AG10803 (cell line): ENCODE data around the gene ALK.

Experiments used
- DNase-seq: peaks from one replicate; pipeline ENCODE4 v3.0.0; 2010; ENCODE audit warnings: low read depth
- H3K4me3 ChIP-seq: 2 replicates; pipeline ENCODE4 v1.5.1; 2011; ENCODE audit warnings: mild to moderate bottlenecking, low read length, control low read depth
- TF ChIP-seq, protein P1 (sequence below): conservative IDR thresholded peaks from 2 replicates; pipeline ENCODE4 v1.5.1; 2011; ENCODE audit warnings: mild to moderate bottlenecking, low read length, control low read depth, inconsistent platforms

ALK gene

DNA sequence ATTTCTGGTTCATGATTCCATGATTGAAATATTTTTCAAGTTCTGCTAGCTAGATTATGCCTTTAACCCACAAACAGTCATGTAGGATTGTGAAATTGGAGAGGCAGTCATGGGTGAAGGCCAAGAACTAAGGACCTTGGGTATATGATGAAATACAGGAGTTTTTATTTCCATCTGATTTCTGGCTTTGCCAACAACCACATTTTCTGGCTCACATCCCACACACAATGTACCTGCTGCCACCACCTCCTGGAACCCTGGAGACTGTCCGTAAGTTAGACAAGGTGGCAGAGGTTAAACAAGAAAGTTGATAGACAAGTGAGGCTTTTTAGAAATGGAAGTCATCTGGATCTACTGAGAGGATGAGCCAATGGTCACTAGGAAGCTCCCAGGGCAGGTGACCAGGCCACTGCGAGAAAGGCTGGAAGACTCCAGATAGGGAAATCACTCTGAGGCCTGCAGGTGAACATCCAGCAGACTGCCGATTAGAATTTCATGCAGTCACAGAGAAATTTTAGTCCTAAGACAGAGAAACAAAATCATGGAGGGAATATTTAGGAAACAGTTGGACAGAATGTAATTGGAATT, 402.0 kb downstream of the ALK start:
- peak; percentile 87 for DNase-seq
- H3K4me3 ChIP-seq, result no peak overlapping the region
- TF ChIP-seq, protein P1, sequence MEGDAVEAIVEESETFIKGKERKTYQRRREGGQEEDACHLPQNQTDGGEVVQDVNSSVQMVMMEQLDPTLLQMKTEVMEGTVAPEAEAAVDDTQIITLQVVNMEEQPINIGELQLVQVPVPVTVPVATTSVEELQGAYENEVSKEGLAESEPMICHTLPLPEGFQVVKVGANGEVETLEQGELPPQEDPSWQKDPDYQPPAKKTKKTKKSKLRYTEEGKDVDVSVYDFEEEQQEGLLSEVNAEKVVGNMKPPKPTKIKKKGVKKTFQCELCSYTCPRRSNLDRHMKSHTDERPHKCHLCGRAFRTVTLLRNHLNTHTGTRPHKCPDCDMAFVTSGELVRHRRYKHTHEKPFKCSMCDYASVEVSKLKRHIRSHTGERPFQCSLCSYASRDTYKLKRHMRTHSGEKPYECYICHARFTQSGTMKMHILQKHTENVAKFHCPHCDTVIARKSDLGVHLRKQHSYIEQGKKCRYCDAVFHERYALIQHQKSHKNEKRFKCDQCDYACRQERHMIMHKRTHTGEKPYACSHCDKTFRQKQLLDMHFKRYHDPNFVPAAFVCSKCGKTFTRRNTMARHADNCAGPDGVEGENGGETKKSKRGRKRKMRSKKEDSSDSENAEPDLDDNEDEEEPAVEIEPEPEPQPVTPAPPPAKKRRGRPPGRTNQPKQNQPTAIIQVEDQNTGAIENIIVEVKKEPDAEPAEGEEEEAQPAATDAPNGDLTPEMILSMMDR, result no peak

DNA sequence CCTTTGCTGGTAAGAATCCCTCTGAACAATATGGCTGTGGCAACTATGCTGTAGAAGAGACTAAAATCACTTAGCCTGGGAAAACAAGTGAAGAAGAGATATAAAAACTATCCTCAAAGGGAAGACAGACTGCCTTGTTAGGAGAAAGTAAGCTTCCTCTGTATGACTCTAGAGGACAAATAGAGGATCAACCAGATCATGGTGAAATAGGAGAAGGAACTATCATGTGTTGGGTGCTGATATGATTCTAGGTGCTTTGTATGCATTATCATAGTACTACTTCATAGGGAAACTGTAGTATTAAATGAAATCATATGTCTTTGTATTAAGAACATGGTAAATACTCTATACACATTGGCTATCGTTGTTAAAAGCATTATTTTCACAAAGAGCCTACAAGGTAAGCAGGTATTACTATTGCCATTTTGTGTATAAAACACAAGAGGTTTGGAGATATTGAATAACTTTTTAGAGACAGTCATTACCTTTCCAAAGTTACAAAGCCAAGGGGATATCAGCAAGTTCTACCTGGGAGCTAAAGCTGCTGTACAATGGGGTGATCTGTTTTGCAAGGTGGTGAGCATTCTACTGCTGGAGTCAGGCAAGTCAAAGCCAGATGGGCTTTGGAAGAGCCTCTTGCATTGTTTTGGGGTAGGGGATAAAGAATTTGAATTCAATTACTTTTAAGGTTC, 402.6 kb downstream of the ALK start:
- TF ChIP-seq, protein P1, result no peak
- H3K4me3 ChIP-seq, result no peak overlapping the region
- no peak for DNase-seq

DNA sequence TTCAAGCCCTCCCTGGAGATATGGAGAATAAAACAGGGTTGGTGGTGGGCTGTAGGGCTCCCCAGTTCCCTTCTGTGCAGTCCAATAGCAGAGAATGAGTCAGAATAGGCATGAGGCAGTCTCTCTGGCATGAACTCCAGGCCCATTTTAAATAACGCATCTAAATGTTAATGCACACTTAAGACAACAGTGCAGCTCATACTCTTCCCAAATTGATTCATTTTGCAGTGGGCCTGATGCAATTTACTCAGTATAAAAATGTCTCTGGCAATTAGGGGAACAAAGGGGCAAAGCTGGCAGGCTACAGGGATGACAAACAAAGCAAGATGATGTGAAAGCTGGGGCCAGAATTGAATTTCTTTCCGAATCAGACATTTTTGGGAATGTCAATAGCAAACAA, 403.4 kb downstream of the ALK start:
- peak; percentile 29 for DNase-seq
- no peak overlapping the region for H3K4me3 ChIP-seq
- TF ChIP-seq, protein P1, result no peak

DNA sequence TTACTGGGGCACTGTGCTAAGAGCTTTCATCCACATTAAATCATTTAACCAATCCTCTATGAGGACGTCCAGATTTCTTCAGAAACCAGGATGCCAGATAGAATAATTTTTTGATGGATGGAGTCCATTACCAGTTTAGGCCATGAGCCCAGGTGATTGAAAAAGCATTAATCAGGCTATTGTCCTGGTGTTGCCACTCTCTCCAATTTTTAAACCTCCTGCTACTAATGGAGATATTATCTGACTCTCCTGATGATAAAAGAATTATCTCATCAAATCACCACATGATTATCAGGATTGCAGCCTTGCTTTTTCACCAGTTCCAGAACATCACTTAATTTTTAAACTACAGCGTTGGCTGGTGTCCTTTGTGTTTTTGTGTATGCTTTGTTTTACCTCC, 404.0 kb downstream of the ALK start:
- H3K4me3 ChIP-seq, result no peak overlapping the region
- DNase-seq, result no peak
- TF ChIP-seq, protein P1, result no peak

DNA sequence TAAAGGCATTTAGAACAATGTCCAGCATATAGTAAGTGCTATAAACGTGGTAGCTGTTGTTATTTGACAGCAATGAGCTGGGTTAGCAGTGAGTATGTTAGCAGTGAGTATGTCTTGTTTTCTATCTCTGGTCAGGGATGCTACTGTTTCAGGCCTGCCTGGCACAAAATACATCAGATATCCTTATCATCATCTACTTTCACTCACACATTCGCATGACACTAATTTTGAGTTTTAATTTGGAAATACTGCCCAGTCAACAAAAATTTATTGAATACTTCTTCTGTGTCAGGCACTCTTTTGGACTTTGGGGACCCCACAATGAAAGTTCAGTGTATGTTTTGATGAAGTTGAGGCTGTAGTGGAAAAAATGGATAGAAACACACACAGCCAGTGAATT, 404.6 kb downstream of the ALK start:
- no peak for DNase-seq
- no peak overlapping the region for H3K4me3 ChIP-seq
- TF ChIP-seq, protein P1, result no peak

DNA sequence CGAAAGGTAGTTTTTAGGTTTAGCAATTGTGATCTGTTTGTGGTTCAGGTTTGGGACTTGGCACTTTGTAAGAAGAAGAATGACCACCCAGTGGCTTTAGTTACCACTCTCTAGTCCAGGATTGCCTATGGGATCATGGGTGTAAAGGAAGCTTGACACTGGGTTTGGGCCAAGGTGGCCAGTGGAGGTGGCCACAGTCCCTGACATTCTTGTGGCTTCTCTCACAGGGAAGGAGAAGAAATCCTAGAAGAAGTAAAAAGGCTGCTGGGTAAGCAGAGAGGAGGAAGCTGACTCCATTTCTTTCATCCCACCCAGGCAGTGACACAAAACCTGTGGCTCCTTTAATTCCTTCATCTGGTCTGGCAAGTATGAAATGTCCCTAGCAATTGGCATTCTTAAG, 411.5 kb downstream of the ALK start:
- TF ChIP-seq, protein P1, result no peak
- no peak for DNase-seq
- H3K4me3 ChIP-seq, result no peak overlapping the region

DNA sequence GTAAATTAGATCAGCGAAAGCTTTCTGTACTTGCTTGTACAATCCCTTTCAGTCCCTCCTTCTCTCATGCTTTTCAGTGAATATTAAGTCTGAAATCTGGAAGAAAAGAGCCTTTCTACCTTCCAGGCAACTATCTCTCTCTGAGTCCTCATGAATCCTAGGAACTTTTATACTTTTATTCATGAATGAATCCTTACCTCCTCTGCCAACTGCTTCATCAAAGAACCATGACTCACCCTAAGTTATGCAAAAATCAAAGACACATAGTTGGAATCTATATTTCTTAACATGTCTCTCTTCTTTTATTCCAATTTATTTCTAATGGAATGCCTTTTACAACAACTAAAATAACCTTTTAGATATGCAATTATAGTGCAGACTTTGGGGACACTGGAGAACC, 412.0 kb downstream of the ALK start:
- TF ChIP-seq, protein P1, result no peak
- H3K4me3 ChIP-seq, result no peak overlapping the region
- DNase-seq, result peak; percentile 31
